ENCODE measurements around the gene RAB15. TPM values are rescaled to one million over a fixed set of nuclear protein-coding genes. Genes with fewer than 3 reads are reported as not detected.

The RAB15 gene
- total and polyA plus RNA-seq, 2 donors (not counting 3 experiments of a cell fraction or from before 2014, with no cell fraction given) = 24.9 to 33.3 TPM

DNA sequence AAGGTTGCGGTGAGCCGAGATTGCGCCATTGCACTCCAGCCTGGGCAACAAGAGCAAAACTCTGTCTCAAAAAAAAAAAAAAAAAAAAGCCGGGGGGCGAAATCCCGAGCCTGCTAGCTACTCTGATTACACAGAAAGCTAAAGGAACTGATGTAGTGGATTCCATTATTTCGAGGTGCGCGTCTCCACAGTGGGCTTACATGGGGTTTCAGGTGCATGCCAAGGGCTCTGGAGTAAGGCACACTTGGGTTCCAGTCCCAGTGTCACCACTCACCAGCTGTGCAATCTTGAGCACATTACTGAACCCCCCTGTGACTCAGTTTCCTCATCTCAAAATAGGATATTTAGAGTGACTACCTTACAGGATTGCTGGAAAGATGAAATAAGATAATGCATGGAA lies 1.7 kb upstream of the RAB15 start:
- no TSS peak for BruUV-seq (replicated peaks)
- no peak overlapping the region for H3K4me3 ChIP-seq (replicated peaks in 1 of 3; ENCODE audit: insufficient read depth in 1 of 3, low read depth in 1 of 3, low read length in 3 of 3)
- H4K20me1 ChIP-seq (replicated peaks; ENCODE audit: control insufficient read depth, extremely low read depth, insufficient read depth, low read length) = no peaks in the 10 kb centered on the region
- ChIA-PET CTCF (interaction anchor here (0.5 to 3.7 kb wide), 4 partner anchors 8 to 18 kb away, joined by 3 to 17 read pairs (median 6); partner anchors contain the start of gene FNTB), POLR2A (no interaction called here)
- no peak overlapping the region for H3K9ac ChIP-seq (replicated peaks; ENCODE audit: extremely low read depth, insufficient read depth, low read length)
- H3K36me3 ChIP-seq (ENCODE audit: control insufficient read depth in 2 of 2, extremely low read depth in 1 of 2, insufficient read depth in 2 of 2, low read length in 2 of 2) = no peaks in the 10 kb centered on the region
- no peaks in the 10 kb centered on the region for H3K9me3 ChIP-seq (replicated peaks; ENCODE audit: control insufficient read depth, insufficient read depth, low read length)
- H3K4me1 ChIP-seq (ENCODE audit: control insufficient read depth, extremely low read depth, insufficient read depth, low read length) = peaks cover 6% of the 10 kb centered on the region
- H3K79me2 ChIP-seq (ENCODE audit: control insufficient read depth, insufficient read depth, low read length) = no peaks in the 10 kb centered on the region
- DNase-seq (ENCODE audit: low read depth, low spot score) (no peak), FAIRE-seq (no peak)
- intact Hi-C loops (cut with micrococcal nuclease) = no loop called here
- H3K27ac ChIP-seq (ENCODE audit: insufficient read depth, low read depth, low read length) = no peak overlapping the region
- dilution Hi-C loops (cut with MboI; ENCODE audit: extremely low pct_ligation_motif_present, low sequenced_read_pairs) = no loop called here
- no peaks in the 10 kb centered on the region for H3K9me1 ChIP-seq (replicated peaks; ENCODE audit: control insufficient read depth, extremely low read depth, insufficient read depth, low read length)
- H3K27me3 ChIP-seq (ENCODE audit: control insufficient read depth in 2 of 2, insufficient read depth in 2 of 2, low read length in 2 of 2) = peaks cover 1 to 3% of the 10 kb centered on the region in 2 experiments
- H2AFZ ChIP-seq (ENCODE audit: low read depth, low read length) = no peak overlapping the region
- H3K4me2 ChIP-seq (ENCODE audit: insufficient read depth, low read length) = no peak overlapping the region
- TF ChIP-seq POLR2AphosphoS5 (IDR thresholded peaks at IDR 0.05; ENCODE audit: insufficient read depth, low read depth, low read length) (no peak), FOS (IDR thresholded peaks at IDR 0.05; ENCODE audit: borderline replicate concordance, insufficient read depth, low read length) (no peak), JUN (IDR thresholded peaks at IDR 0.05; ENCODE audit: borderline replicate concordance, insufficient read depth, insufficient read length, low read depth) (no peak), POLR2A (IDR thresholded peaks at IDR 0.05; ENCODE audit: low read depth, low read length) (no peak), CTCF (IDR thresholded peaks at IDR 0.05; ENCODE audit: extremely low read depth in 1 of 2, insufficient read depth in 1 of 2, low read depth in 1 of 2, low read length in 2 of 2) (no peak), MAX (IDR thresholded peaks at IDR 0.05; ENCODE audit: insufficient read depth, insufficient read length) (no peak), EZH2 (IDR thresholded peaks at IDR 0.05; ENCODE audit: borderline replicate concordance, low read depth, low read length, severe bottlenecking) (no peak), MYC (IDR thresholded peaks at IDR 0.05; ENCODE audit: low read depth, low read length) (no peak), GATA2 (IDR thresholded peaks at IDR 0.05; ENCODE audit: insufficient read depth, insufficient read length, low read depth, low read length) (no peak)

All from endothelial cell of umbilical vein (primary cell).